Pulmonary artery endothelial cell (primary cell): ENCODE data around the gene SLC6A16. TPM values are rescaled to one million over a fixed set of nuclear protein-coding genes. Genes with fewer than 3 reads are reported as not detected.
"Not testable (repeated sequence)": the region's sequence is repeated elsewhere in the genome, so short reads cannot be mapped to it uniquely, and the experiment has no call there.

ENCODE experiments used
- DNase-seq: peaks from one replicate; pipeline ENCODE4 v3.0.0-alpha.2; 2011; ENCODE audit warnings: low read depth, low spot score
- total RNA-seq: library from RNA; depleted of rRNA; stranded (reverse); fragments of >200 nt; gene quantifications from 2 replicates; pipeline ENCODE4 v1.2.3, GENCODE V29; 2014

SLC6A16 gene
- total RNA-seq, 1 donor from 2014 or later: 0.13 TPM

DNA sequence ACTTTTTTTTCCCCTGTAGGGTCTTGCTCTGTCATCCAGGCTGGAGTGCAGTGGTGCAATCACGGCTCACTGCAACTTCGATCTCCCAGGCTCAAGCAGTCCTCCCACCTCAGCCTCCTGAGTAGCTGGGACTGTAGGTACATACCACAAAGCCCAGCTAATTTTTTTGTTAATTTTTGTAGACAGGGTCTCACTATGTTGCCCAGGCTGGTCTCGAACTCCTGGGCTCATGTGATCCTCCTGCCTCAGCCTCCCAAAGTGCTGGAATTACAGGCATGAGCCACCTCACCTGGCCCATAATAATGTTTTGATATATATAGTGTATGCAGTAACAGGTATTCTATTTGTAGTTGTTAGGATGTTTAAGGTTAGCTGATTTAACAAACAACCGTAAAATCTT lies 6.2 kb upstream of the SLC6A16 start:
- DNase-seq: not testable (repeated sequence)

DNA sequence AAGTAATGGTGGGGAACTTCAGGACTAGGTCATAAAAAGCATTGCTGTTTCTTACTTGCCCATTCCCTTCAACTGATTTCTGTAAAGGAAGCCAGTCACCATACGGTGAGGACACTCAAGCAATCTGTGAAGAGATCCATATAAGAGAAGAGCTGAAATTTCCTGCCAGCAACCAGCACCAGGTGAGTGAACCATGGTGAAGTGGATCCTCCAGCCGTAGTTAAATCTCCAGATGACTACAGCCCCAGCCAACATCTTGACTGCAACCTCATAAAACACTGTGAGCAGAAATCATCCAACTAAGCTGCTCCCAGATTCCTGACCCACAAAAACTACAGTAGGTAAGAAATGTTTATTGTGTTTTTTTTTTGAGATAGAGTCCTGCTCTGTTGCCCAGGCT lies 3.8 kb upstream of the SLC6A16 start:
- no peak for DNase-seq

DNA sequence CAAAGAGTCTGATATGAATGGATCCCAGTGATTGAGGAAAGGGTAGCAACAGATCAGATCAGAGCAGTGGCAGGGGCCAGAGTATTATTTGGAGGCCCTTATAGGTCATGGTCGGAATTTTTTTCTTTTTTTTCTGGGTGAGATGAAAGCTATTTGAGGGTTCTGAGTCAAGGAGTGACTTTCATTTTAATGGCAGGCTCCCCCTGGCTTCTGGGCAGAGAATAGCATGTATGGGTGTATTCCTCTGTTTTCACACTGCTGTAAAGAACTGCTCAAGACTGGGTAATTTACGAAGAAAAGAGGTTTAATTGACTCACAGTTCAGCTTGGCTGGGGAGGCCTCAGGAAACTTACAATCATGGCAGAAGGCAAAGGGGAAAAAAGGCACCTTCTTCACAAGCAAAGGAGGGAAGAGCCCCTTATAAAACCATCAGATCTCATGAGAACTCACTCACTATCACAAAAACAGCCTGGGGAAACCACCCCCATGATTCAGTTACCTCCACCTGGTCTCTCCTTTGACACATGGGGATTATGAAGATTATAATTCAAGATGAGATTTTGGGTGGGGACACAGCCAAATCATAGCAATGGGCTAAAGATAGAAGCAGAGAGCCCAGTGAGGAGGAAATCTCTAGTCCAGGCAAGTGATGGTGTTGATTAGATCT lies 3.0 kb upstream of the SLC6A16 start:
- DNase-seq: no peak

DNA sequence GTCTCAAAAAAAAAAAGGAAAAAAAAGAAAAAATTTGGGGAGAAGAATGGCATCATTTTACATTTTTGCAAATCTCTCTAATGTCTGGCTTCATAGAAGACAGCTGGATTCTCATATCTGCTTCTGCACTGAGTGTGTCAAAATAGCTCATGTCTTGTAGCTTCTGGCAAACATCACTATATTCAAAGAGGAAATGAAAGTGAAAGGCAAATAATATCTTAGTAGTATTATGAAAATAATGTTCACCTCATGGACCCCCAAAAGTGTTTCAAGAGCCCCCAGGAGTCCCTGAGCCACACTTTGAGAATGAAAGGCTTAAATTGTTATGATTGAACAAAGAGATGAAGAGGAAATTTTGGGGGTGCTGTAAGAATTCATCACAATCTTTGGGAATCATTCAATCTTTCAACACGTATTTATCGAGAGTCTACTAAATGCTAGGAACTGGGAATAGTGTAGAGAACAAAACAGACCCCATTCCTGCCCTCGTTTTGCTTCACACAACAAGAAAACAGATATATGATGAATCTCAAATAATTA lies 1.2 kb upstream of the SLC6A16 start:
- DNase-seq: no peak

DNA sequence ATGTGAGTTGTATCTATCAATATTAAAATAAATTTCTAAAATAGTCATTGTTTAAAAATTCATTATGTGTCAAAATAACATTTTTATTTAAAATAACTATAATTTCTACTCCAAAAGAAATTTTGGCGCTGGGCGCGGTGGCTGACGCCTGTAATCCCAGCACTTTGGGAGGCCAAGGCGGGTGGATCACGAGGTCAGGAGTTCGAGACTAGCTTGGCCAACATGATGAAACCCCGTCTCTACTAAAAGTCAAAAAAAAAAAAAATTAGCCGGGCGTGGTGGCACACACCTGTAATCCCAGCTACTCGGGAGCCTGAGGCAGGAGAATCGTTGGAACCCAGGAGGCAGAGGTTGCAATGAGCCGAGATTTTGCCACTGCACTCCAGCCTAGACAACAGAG lies 765 bp upstream of the SLC6A16 start:
- not testable (repeated sequence) for DNase-seq

DNA sequence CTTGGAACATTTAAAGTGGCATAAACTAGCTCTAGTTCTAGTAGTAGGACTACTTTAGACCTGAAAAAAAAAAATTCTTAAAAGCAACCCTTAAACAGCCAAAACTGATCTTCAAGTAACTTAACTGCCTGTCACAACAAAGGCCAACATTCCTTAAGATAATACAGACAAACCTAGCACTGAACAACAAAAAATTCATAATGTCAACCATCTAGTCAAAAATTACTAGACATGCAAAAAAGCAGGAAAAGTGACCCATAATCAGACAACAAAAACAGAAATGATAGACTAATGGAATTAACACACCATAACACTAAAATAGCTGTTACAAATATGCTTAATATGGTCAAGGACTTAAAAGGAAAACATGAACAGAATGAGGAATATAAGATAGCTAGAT lies 6.7 kb downstream of the SLC6A16 start:
- no peak for DNase-seq

DNA sequence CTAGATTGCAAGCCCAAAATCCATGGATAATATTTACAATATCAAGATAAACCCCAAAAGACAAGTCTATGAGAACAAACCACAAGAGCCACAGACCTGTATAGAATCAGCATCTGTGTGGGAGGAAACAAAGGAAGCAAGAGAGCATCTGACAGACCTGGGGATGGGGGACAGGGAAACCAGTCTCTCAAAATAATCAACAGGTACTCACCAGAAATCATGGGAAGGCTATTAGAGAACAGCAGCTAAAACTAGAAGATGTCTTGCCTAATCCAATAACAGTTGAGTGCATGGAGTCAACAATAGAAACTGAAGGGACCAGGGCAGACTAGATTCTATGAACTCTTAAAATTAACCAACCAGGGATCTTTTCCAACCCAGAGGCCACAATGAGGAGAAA lies 8.7 kb downstream of the SLC6A16 start:
- DNase-seq: no peak

DNA sequence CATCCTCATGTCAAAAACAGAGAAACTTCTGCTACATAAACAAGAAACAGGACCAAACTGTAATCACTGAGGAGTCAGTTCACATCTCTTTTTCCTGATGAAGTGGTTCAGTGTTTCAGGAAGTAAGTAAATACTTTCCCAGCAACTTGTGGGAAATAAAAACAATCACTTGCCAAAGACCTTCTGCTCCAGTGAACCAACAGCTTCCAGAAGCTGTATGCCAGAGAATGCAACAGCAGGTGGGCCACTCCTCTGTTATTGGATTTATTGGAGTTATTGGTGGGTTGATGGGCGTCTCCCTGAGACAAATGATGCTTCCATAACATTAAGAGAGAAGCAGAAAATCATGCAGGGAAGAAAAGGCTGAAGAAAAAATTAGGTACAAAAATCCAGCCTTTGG lies 9.9 kb downstream of the SLC6A16 start:
- DNase-seq: no peak

DNA sequence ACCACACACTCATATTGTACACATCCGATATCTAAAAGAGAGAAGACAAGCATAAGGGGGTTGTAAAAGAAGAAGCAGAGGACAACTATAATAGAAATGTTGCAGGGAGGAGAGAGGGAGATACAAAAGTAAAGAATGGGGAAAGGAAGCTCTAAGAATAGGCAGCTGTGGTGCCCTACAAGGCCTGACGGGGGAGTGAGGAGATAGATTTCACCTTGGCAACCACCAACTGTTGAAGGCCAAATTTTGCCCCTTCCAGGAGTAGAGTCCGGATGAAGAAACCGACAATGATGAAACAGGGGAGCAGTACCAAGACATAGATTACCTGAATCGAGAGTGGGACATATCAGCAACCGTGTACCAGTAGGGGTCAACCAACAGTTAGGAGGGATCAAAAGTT lies 15.9 kb downstream of the SLC6A16 start:
- no peak for DNase-seq

DNA sequence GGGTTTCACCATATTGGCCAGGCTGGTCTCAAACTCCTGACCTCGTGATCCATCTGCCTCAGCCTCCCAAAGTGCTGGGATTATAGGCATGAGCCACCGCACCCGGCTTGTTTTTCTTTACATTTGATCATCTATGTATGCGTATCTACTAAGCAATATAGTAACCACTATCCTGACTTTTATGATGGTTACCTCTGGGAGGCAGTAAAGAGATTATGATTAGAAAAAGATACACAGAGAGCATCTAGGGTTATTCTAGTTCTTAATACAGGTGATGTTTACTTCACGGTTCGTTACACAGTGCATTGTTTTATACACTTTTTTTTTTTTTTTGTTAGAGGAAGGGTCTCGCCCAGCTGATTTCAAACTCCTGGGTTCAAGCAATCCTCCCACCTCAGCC lies 18.3 kb downstream of the SLC6A16 start:
- not testable (repeated sequence) for DNase-seq

DNA sequence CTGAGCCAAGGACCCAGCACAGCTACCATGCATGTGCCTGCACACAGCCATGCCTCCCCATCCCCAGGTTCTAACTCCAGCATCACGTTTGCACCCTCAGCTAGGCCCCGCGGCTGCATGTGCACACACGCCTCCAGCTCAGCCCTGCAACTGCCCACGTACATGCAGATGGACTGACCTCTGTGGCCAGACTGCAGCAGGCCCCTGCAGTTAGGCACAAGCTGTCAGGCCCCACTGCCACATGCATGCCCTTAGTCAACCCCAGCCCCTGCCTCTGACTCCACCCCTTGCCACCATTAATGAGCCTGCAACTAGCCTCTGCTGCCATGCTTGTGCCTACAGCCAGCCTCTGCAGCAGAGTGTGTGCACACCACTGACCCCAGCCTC lies 23.1 kb downstream of the SLC6A16 start:
- no peak for DNase-seq

DNA sequence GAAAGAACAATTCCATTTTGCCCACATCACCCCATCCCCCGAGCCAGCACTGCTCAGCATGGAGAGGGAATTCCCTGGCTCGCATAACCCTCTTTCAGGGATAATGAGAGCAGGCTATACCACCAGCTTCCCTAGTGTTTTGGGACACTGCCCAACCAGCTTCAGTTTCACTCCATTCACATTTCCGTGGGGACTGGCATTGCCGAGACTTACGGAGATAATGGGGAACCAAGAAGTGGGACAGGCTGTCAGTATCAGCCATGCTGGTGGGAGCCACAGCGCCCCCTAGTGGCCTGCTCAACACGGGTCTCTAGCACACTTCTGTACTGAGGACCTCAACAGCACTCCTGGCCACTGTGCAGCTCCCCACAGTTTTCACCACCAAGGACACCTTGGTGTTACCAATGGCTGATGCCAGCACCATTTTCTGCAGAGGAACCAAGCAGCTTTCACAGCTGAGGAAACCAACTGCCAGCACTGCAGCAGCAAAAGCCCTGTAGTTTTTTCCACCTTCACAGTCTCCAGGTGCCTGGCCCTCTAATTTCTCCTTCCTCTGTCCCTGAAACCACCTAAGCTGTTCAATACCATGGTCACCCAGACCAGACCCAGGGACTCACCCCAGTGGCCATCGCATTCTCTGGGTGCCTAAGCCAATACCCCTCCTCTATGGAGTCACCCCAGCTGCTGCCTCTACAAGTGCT lies 23.7 kb downstream of the SLC6A16 start:
- DNase-seq: peak; percentile 13

DNA sequence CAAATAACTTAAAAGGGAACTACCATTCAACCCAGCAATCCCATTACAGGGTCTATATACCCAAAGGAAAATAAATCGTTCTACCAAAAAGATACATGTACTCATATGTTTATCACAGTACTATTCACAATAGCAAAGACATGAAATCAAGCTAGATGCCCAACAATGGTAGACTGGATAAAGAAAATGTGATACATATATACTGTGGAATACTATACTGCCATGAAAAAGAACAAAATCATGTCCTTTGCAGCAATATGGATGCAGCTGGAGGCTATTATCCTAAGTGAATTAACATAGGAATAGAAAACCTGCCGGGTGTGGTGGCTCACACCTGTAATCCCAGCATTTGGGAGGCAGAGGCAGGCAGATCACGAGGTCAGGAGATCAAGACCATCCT lies 26.3 kb downstream of the SLC6A16 start:
- DNase-seq: not testable (repeated sequence)

DNA sequence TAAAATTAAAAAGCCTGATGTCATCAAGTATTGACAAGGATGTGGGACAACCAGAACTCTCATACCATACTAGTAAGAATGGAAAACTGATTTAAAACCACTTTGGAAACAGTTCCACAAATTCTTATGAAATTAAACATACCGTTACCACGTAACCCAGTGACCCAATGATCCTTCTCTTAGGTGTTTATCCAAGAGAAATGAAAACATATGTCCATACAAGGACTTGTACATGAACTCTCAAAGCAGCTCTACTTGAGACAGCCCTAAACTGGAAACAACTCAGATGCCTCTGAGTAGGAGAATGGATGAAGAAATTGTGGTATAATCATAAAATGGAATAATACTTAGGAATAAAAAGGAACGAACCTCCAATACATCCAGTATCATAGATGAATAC lies 27.6 kb downstream of the SLC6A16 start:
- DNase-seq: no peak

DNA sequence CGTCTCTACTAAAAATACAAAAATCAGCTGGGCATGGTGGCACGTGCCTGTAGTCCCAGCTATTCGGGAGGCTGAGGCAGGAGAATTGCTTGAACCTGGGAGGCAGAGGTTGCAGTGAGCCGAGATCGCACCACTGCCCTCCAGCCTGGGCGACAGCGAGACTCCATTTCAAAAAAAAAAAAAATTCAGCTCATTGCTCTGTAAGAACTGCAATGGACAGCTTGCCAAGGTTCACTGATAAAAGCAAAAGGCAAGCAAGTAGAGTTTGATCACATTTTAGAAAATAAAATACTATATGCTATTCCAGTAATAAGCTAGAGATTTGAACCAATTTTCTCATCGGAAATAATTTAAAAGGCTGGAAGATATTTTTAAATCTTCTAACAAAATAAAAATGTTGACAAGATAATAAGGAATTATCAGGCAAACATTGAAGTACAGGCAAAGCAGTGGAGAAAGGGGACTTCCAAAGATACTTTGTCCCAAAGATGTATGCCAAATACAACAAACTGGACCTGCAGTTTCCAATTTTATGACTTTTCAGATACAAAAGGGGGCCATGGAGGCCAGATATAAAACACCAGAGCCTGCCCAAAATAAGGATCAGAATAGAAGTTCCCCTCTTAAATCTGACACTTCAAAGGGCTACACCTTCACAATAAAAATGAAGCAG lies 29.6 kb downstream of the SLC6A16 start:
- DNase-seq: no peak

DNA sequence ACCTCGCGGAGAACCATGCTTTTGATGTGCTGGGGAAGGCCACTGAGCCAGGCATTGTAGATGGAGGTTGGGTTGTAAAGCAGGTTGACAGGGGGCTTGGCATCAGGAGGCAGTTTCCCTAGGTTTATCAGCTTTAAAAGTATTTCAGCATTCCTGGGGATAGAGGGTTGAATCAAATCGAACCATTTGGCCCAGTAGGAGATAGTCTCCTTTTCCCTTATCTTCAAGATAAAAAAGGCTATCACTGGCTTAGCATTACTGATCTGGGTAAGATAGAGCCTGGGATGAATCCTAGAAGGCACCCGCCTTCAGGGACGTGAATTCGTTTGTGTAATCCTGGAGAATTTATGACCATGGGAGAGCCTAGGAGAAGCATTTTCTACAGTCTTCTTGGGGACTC lies 30.6 kb downstream of the SLC6A16 start:
- DNase-seq: no peak

DNA sequence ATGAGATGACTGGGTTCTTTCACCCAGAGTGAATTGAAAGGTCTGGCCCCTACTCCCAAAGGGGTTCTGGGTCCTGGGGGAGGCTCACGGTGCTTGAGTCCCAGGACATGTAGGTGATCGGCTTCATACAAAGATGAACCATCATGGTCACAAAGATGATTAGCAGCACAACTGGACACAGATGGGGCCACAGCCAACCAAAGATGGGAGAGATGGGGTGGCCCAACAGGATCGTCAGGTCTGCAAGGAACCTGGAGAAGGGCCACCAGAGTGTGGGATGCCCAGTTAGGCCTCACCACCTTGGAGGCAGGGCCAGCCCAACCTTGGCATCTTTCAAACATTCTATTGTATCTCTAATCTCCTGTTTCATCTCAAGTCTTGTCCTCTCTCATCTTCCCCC lies 34.5 kb downstream of the SLC6A16 start:
- no peak for DNase-seq

DNA sequence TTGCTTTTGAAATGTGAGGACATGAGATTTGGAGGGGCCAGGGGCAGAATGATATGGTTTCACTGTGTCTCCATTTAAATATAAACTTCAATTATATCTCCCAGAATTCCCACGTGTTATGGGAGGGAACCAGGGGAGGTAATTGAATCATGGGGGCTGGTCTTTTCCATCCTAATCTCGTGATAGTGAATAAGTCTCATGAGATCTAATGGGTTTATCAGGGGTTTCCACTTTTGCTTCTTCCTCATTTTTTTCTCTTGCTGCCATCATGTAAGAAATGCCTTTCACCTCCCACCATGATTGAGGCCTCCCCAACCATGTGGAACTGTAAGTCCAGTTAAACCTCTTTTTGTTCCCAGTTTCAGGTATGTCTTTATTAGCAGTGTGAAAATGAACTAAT lies 35.7 kb downstream of the SLC6A16 start:
- not testable (repeated sequence) for DNase-seq

DNA sequence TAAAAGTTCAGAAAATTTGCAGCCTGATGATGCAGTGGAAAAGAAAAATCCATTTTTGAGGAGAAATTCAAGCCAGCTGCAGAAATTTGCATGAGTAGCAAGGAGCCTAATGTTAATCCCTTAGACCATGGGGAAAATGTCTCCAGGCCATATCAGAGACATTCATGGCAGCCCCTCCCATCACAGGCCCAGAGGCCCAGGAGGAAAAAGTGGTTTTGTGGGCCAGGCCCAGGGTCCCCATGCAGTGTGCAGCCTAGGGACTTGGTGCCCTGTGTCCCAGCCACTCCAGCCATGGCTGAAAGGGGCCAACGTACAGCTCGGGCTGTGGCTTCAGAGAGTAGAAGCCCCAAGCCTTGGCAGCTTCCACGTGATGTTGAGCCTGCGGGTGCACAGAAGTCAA lies 36.8 kb downstream of the SLC6A16 start:
- DNase-seq: not testable (repeated sequence)

DNA sequence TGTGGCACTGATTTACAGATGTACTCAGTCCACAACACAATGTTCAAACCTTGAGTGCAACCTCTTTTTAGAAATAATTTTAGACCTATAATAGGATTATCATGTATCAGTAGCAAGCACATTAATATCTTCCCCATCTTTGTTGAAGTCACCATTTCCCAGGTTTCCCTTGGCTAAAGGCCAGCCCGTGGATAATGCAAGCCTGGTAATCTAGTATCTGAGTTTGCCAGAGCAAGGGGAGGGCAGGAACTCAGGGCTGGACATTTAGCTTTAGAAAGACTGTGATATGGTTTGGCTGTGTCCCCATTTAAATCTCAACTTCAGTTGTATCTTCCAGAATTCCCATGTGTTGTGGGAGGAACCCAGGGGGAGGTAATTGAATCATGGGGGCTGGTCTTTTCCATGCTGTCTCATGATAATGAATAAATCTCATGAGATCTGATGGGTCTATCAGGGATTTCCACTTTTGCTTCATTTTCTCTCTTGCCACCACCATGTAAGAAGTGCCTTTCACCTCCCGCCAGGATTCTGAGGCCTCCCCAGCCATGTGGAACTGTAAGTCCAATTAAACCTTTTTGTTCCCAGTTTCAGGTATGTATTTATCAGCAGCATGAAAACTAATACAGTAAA lies 37.7 kb downstream of the SLC6A16 start:
- DNase-seq: no peak

DNA sequence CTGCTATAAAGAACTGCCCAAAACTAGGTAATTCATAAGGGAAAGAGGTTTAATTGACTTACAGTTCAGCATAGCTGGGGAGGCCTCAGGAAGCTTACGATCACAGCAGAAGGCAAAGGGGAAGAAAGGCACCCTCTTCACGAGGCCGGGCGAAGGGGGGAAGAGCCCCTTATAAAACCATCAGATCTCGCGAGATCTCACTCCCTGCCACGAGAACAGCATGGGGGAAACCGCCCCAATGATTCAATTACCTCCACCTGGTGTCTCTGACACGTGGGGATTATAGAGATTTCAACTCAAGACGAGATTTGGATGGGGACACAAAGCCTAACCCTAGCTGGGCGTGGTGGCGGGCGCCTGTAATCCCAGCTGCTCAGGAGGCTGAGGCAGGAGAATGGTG lies 42.8 kb downstream of the SLC6A16 start:
- no peak for DNase-seq

DNA sequence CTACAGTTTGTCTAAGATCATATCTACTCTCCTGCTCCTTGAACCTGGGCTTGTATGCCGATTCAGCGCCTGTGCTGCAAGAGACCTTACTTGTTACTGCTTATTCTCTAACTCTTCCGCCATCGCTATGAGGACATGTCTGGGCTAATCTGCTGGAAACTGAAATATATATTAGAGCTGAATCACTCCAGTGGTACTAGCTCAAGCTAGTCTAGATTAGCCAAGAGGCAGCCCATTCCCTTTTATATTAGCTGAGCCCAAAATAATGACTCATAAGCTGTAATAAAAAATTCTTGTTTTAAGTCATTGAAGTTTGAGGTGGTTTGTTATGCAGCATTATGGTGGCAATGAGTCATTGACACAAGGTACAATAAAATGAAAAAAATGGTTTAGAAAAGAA lies 52.8 kb downstream of the SLC6A16 start:
- no peak for DNase-seq
